Superior temporal gyrus (tissue), 1 donor: Measurements from ENCODE around the gene HSPA8.
A peak's percentile ranks its signal among the peaks of the same experiment; 100 is the strongest.
"Not testable (repeated sequence)": the region's sequence is repeated elsewhere in the genome, so short reads cannot be mapped to it uniquely, and the experiment has no call there.

Source experiments
- DNase-seq: peaks from one replicate; pipeline ENCODE4 v3.0.0-alpha.2; 2016; ENCODE audit errors: extremely low spot score

HSPA8 gene

DNA sequence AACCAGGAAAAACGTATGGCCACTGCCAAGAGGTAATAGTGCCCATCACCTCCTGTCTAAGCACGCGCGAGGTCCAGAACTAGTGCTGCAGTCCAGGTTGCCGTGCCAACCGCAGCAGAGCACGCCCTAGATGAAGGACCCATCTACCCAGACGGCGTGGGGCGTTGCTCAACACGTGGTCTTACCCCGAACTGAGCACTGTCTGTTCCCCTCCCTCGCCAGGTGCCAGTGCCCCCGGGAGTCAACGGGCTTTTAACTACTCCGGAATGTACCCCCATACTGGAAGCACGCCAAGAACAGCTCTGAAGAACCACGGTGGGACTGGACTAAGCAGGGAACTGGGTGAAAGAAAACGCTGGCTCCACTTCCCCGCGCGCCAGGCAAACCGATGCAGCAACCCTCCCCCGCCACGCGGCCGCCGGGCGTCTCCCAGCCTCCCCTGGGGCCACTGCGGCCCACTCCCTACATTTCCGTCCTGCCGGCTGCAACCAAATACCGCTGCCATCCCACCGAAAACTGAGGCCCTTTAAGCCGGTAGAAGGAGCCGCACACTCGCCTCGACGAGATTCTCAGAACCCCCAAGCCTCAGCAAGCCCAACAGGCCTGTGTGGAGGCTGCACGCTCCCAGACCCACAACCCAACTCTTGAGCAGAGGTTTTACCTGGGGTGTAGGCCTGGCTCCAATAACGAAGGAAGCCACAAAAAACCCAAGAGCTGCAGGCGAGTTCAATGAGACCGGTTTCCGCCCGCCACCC lies at the start of gene HSPA8:
TSS of gene HSPA8 (minus strand) at position 734 of the 755 bp plus-strand sequence. CDS start 812 bp downstream, outside the sequence.
- peak; percentile 48 for DNase-seq

DNA sequence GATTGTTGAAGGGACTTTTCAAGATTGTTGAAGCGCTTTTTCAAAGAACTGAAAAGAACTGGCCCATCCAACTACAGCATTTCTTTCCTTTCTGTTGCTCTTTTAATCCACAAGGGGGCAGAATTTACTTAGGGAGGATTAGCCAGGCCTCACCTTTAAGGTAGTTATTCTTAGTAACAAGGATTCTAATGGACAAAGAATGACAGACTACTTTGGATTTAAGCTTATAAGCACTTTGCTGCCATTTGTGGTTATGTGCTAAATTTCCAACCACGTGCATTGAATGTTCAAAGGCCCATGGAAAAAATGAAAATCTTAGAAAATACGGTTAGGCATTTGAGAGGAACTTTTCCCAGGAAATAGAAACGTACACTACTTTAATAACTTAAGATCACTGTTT lies 49.5 kb upstream of the HSPA8 start:
- peak; percentile 84 for DNase-seq

DNA sequence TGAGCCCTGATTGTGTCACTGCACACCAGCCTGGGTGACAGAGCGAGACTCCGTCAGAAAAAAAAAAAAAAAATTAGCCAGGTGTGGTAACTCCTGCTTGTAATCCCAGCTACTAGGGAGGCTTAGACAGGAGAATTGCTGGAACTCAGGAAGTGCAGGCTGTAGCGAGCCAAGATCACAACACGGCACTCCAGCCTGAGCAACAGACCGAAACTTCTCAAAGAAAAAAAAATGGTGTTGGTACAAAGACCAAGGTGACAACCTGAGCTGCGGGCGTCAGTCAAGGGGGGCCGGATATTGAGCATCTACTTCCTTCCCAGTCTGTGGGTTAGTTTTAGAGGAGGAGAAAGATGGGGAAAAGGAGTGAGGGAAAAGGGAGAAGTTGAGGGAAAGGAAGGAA lies 48.5 kb upstream of the HSPA8 start:
- DNase-seq = no peak

DNA sequence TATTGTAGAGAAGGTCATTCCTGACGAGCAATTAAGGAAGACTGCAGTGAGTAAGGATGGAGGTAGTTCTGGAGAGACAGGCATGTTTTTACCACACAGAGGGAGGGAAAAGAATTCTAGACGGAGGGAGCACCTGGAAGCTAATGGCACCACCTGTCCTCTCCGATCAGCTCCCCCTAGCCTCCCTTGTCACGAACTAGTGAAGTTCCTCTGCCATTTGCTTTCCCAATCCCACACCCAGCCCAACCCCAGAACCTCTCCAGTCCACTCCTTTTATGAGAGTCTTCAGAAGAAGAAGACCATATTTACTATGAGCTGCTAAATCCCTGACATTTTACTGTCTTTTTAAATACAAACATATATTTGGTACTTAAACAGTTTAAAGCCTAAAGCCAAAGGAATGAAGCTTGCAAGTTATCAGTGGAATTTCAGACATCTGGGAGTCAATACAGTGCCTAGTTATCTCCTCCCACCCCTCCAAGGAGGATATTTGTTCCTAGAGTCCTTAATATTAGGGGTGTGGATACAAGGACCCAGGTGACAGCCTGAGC lies 46.1 kb upstream of the HSPA8 start:
- DNase-seq = no peak

DNA sequence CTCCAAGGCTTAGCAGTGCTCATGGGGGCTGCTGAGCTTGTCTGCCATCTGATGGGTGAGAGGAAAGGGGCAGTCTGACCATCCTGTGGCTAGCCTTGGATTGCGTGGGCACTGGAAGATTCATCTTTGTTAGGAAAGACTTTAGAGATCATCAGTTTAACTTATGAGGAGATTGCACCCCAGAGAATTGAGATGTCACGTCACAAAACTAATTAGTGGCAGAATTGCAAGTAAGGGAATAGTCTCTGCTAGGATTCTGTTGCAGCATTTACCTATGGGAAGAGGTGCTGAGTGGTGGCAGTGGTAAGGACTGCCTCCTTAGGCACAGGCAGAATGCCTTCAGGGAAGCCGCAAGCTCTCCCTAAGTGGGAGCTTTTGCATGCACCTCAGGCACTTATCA lies 42.8 kb upstream of the HSPA8 start:
- no peak for DNase-seq

DNA sequence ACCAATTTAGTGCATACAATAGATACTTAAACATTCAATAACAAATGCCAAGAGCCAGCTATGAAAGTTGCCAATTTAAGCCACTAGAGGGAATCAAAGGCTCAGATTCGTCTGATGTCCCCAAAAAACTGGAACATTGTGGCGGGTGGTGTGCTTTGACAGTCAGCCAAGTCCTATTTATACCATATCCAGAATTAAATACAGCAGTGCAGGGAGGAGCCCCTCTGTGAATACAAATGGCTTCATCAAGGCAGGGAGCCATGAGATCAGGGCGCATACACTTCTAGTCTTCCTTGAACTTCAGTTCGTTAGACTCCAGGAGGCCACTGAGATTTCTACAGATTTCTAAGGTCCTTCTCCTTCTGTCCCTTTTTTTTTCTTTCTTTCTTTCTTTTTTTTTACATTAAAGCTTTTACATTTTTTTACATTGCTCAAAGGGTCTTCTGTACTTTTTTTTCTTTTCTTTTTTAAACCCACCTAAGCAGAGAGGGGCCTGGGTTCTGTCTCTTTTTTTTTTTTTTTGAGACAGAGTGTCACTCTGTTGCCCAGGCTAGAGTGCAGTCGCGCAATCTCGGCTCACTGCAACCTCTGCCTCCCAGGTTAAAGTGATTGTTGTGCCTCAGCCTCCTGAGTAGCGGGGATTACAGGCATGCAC lies 41.5 kb upstream of the HSPA8 start:
- peak; percentile 90 for DNase-seq

DNA sequence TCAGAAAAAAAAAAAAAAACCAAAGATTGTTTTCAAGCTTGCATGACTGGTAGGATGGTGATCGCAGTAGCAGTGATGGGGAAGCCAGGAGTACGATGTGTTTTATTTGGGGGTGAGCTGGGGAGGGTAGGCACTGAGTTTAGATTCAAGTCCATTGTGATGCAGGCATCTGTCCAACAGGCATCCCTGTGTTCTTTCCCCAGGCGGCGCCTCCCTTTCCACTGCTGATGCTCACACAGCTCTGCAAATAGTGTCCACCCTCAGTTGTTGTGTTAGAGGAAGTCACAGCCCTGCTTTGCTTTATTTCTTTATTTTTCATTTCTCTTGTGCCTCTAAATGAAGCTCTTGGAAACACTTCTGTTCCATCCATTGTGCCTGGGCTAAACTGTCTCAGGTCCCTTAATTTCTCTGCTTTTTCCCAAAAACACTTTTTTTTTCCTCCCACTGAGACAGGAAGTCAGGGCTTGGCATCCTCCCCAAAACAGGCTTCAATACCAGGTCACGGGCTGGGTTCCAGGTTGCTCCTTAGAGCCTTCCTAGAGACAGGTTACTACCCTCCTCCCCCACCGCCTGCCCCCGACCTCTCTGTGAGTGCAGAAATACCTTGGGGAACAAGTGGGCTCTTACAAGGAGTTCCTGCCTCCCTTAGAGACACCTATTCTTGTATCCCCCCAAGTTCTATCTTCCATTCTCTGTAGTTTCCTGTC lies 38.6 kb upstream of the HSPA8 start:
- peak; percentile 41 for DNase-seq

DNA sequence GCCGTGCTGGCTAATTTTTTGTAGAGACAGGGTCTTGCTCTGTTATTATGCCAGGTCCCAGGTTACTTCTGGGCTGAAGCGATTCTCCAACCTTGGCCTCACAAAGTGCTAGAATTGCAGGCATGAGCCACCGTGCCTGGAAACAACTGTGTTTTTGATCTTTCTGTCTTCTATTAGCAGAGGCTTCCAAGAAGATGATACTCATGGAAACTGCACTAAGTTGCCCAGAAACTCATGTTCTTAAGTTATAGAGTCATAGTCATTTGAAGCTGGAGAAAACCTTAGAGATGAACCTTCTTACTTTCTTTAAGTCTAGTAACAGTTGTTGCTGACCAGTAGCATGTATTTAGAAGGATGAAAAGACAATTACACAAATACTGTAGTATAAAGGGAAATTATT lies 37.1 kb upstream of the HSPA8 start:
- DNase-seq = no peak

DNA sequence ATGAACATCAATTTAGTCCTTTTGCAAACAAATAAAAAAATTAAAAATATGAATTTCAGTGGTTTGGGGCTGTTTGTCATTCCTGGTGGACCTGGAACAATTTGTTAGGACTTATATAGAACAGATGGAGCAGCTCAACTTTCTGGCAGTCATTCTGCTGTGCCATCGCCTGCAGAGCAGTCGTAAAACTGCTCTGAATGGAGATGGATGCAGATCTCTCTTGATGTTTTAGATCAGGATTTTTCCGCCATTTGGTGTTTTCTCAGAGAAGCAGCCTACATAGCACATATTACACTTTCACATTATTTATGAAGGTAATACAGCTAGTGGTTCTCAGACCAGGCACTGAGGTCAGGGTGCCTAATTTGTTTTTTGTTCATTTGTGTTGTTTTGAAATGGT lies 31.8 kb upstream of the HSPA8 start:
- DNase-seq = no peak

DNA sequence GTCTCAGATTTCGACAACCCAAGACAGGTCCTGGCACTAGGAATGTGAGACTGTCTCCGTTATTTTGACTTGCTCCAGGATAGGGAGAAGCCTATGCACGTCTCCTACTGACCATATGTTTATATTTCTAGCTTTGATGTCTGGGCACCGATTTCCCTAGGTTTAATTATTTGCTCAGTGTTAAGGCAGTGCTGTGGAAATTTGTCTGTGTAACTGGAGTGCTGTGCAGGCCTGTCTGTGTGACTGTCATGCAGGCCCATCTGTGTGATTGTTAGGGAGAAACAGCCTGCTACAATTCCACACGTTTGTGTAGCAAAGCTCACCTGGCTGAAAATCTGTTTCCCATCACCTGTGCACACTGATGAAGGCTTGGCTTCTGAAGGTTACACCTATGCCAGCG lies 29.6 kb upstream of the HSPA8 start:
- no peak for DNase-seq

DNA sequence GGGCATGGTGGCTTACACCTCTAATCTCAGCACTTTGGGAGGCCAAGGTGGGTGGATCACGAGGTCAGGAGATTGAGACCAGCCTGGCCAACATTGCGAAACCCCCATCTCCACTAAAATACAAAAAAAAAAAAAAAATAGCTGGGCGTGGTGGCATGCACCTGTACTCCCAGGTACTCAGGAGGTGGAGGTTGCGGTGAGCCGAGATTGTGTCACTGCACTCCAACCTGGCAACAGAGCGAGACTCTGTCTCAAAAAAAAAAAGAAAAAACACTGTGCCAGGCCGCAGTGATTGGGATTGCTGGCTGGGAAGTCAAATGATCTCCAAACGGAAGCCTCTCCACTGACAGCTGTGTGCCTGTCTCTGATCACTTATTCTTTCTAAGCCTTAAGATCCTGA lies 28.2 kb upstream of the HSPA8 start:
- not testable (repeated sequence) for DNase-seq

DNA sequence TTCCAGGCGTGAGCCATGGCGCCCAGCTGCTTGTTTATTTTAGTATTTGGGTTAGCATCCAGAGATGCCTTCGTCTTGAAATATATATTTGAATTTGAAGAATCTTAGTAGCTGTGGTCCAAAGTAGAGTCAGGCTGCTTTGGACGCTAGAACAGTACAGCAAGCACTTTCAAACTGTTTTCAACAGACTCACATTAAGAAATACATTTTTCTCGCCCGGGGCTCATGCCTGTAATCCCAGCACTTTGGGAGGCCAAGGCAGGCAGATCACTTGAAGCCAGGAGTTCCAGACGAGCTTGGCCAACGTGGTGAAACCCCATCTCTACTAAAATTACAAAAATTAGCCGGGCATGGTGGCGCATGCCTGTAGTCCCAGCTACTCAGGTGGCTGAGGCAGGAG lies 27.0 kb upstream of the HSPA8 start:
- DNase-seq = not testable (repeated sequence)

DNA sequence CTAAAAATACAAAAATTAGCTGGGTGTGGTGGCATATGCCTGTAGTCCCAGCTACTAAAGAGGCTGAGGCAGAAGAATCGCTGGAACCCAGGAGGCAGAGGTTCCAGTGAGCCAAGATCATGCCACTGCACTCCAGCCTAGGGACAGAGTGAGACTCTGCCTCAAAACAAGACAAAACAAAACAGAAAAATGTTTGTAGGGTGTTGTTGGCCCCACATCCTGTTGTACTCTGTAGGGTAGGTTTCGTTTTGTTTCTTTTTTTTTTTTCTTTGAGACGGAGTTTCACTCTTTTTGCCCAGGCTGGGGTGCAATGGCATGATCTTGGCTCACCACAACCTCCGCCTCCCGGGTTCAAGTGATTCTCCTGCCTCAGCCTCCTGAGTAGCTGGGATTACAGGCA lies 25.7 kb upstream of the HSPA8 start:
- not testable (repeated sequence) for DNase-seq

DNA sequence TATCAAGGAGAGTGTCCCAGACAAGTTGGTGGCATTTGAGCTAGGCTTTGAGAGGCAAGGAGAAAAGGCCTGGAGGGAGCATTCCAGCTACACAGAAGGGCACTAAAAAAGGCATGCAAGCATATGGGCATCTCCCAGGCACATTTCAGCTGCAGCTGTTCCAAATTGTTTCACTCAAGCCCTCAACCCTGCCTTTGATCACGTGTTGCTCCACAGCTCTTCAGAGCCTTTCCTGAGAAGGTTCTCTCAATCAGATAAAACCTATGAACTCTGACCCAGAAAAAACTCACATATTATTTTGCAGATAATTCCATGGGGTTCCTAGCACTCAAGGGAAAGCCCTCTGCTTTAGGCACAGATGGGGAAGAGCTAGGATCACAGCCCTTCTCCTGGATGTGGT lies 24.4 kb upstream of the HSPA8 start:
- DNase-seq = no peak

DNA sequence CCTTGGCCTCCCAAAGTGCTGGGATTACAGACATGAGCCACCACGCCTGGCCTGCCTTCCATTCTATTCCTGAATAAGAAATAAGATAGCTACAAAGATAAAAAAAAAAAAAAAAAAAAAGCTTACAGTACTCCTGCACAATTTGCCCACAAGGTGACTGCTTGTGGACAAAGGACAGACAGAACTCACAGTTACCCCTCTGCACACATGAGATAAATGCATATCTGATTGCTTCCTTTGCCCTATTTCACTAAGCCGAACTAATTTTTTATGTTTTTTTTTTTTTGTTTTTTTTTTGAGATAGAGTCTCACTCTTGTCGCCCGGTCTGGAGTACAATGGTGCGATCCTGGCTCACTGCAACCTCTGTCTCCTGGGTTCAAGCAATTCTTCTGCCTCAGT lies 23.6 kb upstream of the HSPA8 start:
- DNase-seq = no peak

DNA sequence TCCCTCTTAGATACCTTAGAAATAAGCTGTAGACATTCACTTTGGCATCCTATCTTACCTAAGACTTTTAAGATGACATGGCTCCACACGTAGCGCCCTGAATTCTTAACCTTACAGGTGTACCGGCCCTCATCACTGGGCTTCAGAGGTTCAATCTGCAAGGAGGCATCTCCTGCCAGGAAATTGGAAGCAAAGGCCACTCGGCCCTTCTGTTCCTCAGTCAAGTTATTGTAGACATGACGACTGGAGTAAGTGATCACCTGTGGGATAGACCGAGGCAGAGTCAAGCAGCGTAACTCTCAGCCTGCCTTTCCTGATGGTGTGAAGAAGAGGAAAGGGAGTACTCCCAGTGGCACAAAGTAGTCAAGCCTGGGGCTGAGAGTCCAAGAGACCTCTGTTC lies 22.5 kb upstream of the HSPA8 start:
- no peak for DNase-seq

DNA sequence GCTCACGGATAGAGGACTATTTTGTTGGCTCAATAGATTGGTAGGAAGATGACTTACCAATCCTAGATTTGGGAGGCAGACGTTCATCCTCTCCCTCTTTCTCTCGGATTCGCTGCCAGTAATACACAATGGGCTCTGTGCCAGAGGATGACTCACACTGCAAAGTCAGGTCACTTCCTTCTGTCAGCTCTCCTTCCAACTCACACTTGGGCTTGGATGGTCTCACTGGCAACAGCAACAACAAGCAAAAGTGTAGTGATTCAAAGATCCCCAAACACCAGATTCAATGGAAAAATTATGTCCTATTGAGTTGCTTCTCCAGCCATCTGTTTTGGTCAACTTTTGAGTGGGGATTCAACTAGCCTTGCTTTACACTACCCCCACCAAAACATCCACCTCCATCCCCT lies 21.7 kb upstream of the HSPA8 start:
- no peak for DNase-seq

DNA sequence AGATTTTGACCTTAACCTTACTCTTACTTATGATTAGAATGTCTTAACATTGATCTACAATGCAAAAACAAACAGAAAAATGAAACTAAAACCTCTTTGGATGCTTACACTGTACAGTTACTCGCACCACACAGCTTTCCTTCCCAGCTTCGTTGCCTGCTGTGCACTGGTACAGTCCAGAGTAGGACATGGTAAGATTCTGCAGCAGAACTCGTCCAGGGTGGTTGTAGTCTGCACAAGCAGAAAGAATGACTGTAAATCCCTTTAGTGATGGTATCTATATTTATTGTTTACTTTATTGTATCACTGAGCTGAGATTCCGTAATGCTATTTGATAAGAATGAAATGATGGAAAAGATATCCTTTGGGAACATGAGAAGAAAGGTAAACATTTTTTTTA lies 21.0 kb upstream of the HSPA8 start:
- no peak for DNase-seq

DNA sequence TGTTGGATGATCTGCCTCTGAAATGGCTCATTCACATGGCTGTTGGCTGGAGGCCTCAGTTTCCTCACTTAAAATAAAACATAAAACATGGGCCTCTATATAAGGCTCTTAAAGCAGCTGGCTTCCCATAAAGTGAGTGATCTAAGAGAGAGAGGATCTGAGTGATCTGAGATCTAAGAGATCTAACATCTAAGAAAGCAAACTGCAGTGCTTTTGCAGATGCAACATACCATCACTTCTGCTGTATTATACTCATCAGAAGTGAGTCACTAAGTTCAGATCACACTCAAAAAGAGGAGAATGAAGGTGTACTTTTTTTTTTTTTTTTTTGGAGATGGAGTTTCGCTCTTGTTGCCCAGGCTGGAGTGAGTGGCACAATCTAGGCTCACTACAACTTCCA lies 18.1 kb upstream of the HSPA8 start:
- no peak for DNase-seq

DNA sequence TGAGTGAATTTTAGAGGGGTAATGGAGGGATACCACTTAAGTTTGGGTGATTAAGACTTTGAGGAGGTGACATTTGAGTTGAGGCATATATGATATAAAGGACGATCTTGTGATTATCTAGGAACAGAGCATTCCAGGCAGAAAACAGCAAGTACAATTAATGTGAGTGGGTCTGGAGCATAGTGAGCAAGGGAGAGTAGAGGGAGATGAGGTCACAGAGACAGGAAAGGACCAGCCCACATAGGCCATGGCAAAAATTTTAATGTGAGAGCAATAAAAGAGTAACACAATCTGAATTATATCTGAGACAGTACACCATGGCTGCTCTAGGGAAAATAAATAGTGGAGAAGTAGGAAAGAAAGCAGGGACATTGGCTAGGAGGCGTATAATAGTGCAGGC lies 14.5 kb upstream of the HSPA8 start:
- DNase-seq = no peak

DNA sequence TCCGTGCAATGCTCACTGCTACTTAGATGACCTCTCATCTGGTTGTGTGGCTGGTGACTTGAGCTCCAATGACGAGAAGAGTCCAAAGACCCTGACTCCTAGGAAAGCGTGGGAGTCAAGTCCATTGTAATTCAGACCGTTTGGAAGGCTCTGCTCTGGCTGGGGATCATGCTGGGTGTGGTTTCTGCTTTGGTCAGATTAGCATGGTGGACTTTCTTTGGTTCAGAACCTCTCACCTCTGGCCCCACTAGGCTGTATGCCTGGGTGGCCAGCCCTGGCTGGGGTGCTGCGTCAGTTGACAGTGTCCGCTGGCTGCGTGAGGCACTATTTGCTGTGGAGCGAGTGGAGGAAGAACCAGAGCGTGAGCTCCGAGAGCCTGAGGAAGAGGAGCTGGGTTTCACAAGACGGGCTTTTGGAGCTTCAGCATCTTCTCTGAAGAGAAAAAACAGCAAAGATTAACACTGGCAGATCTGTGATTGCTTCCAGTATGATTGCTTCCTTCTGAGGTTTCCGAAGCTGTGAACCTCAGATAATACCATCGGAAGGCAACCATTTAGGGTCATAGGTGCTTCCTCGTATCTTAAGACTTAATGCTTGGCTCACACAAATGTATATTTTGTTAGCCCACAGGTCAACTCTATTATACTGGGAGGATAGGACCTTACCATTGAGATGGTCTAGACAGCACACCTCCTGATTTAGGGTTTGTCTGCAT lies 11.6 kb upstream of the HSPA8 start:
- no peak for DNase-seq

DNA sequence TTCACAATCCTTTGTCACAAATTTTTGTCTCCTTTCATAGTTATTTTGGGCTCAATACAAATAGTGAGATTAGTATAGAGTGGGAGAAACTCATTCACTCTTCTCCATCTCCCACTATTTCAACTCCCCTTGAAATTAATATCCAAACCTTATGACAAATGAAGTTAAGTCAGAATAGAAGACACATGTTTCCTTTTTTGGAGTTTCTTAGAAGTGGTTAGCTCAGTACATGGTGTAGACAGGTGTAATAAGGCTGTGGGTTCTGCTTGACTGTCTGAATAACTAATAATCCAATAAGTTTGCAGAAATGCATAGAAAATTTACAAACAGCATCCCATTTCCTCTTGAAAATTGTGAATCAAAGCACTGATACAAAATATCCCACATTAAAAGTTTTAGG lies 10.8 kb upstream of the HSPA8 start:
- no peak for DNase-seq
